A673 (cell line): Measurements from ENCODE around the gene COX6B2. TPM values are rescaled to one million over a fixed set of nuclear protein-coding genes. Genes with fewer than 3 reads are reported as not detected.

ENCODE experiments used
- BruUV-seq: library from RNA; stranded (reverse); fragments of 400-500 nt; replicated peaks from 2 replicates; lab custom pipeline; 2021; lab: Mats Ljungman, UMichigan
- CTCF ChIA-PET: fragments of 300-600 bp; sonication (Branson Sonifier 250); formaldehyde crosslinking; loops from one replicate; lab custom pipeline; 2022; ENCODE audit warnings: antibody characterized with exemption; lab: Charles Lee
- POLR2A ChIA-PET: fragments of 300-600 bp; sonication (Branson Sonifier 250); formaldehyde crosslinking; loops from one replicate; lab custom pipeline; 2022; ENCODE audit warnings: antibody characterized with exemption; ENCODE audit not compliant: low non-redundant PET; lab: Charles Lee
- DNase-seq: peaks from one replicate; pipeline ENCODE4 v3.0.0-alpha.2; 2015; ENCODE audit warnings: low spot score
- H3K27ac ChIP-seq: fragments of 200-600 bp; sonication (generic); 2 replicates; pipeline ENCODE4 v1.5.1; 2016; ENCODE audit warnings: mixed run types, low read depth, mild to moderate bottlenecking, mixed read lengths, antibody characterized with exemption, low read length; ENCODE audit not compliant: poor library complexity, severe bottlenecking
- H3K27me3 ChIP-seq: fragments of 200-600 bp; sonication (generic); replicated peaks from 2 replicates; pipeline ENCODE4 v1.6.1; 2017; ENCODE audit warnings: mixed run types, low read depth, mild to moderate bottlenecking, mixed read lengths, antibody characterized with exemption, low read length; ENCODE audit not compliant: insufficient read depth, poor library complexity
- H3K36me3 ChIP-seq: fragments of 200-600 bp; sonication (generic); 2 replicates; pipeline ENCODE4 v1.6.1; 2016; ENCODE audit warnings: mixed run types, mild to moderate bottlenecking, mixed read lengths, antibody characterized with exemption, low read length; ENCODE audit not compliant: insufficient read depth, poor library complexity, severe bottlenecking
- H3K4me1 ChIP-seq: fragments of 200-600 bp; sonication (generic); 2 replicates; pipeline ENCODE4 v1.6.1; 2017; ENCODE audit warnings: mixed run types, mild to moderate bottlenecking, mixed read lengths, antibody characterized with exemption, low read length; ENCODE audit not compliant: insufficient read depth, poor library complexity, severe bottlenecking
- H3K4me3 ChIP-seq: fragments of 200-600 bp; sonication (generic); 2 replicates; pipeline ENCODE4 v1.5.1; 2016; ENCODE audit warnings: low read depth, mixed run types, mild to moderate bottlenecking, mixed read lengths, low read length; ENCODE audit not compliant: poor library complexity, severe bottlenecking
- H3K9me3 ChIP-seq: fragments of 200-600 bp; sonication (generic); 2 replicates; pipeline ENCODE4 v1.6.1; 2016; ENCODE audit warnings: mixed run types, low read depth, mild to moderate bottlenecking, mixed read lengths, antibody characterized with exemption, low read length; ENCODE audit not compliant: poor library complexity, severe bottlenecking
- EZH2 ChIP-seq: fragments of 200-600 bp; sonication (generic); IDR thresholded peaks from 2 replicates; pipeline ENCODE4 v1.6.1; 2017; ENCODE audit warnings: borderline replicate concordance, low read depth, mild to moderate bottlenecking, mixed read lengths, antibody characterized with exemption, low read length; ENCODE audit not compliant: poor library complexity, severe bottlenecking
- intact Hi-C: fragments of 100-400 bp; cut with micrococcal nuclease; formaldehyde crosslinking; loops from one replicate; pipeline ENCODE4 v1.10.0; 2022; ENCODE audit not compliant: unreplicated experiment
- total RNA-seq: library from RNA; stranded (reverse); gene quantifications from 2 replicates; pipeline ENCODE4 v1.2.3, GENCODE V29; 2021
- TF ChIP-seq, protein P1 (sequence below): fragments of 300-800, 200-600 bp; sonication (generic); conservative IDR thresholded peaks from 2 replicates; pipeline ENCODE4 v1.5.1; 2017; ENCODE audit warnings: low read depth, mild to moderate bottlenecking, antibody characterized with exemption, low read length, moderate library complexity, mixed read lengths

Gene COX6B2
- total RNA-seq, 1 experiment from 2014 or later, result not detected

DNA sequence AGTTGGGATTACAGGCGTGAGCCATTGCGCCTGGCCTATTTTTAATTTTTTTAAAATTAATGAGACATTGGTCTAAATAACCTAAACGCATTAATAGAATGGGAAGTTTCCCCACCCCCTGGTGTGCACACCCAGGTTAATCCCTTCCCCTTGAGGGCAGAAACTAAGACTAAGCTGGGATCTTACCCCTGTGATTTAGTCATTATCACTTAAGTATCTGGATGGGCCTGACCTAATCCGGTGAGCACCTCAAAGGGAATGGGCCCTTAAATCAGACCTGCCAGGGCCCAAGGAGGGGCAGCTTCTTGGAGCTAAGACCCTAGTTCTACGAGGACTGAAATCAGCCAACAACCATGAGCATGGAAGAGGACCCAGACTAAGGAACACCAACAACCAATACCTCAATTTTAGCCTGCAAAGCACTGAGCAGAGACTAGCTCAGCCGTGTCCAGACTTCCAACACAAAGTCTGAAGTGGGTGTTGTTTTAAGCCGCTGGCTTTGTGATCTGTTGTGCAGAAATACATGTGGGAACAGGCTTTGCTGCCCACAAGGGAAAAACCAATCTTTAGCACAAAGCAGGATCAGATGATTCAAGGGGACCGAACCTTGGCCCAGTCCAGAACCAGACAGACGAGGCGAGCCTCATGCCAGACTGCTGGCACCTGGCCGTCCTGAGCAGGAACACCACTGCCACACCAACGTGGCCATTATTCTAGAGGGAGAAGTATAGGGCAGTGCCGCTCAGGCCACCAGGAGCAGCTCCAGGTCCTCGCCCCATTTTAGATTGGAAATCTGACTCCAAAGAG lies 46.0 kb upstream of the COX6B2 start:
- H3K4me1 ChIP-seq, result peaks cover 17% of the 10 kb centered on the region
- H3K4me3 ChIP-seq, result no peak overlapping the region
- no peaks in the 10 kb centered on the region for H3K27me3 ChIP-seq
- ChIA-PET CTCF (no interaction called here), POLR2A (no interaction called here)
- intact Hi-C loops, result no loop called here
- TF ChIP-seq, protein P1, sequence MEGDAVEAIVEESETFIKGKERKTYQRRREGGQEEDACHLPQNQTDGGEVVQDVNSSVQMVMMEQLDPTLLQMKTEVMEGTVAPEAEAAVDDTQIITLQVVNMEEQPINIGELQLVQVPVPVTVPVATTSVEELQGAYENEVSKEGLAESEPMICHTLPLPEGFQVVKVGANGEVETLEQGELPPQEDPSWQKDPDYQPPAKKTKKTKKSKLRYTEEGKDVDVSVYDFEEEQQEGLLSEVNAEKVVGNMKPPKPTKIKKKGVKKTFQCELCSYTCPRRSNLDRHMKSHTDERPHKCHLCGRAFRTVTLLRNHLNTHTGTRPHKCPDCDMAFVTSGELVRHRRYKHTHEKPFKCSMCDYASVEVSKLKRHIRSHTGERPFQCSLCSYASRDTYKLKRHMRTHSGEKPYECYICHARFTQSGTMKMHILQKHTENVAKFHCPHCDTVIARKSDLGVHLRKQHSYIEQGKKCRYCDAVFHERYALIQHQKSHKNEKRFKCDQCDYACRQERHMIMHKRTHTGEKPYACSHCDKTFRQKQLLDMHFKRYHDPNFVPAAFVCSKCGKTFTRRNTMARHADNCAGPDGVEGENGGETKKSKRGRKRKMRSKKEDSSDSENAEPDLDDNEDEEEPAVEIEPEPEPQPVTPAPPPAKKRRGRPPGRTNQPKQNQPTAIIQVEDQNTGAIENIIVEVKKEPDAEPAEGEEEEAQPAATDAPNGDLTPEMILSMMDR, result no peak
- no peak for TF ChIP-seq EZH2
- BruUV-seq, result no TSS peak
- H3K9me3 ChIP-seq, result no peaks in the 10 kb centered on the region
- DNase-seq, result no peak
- peaks cover 50% of the 10 kb centered on the region for H3K36me3 ChIP-seq
- H3K27ac ChIP-seq, result peak overlapping the region; percentile 16

GRCh38 chr19:55398200-55398925 lies 43.8 kb upstream of the COX6B2 start:
- CTCF ChIA-PET, result no interaction called here
- no TSS peak for BruUV-seq

More at GRCh38 chr19:55398200-55398925, 43.8 kb upstream of the COX6B2 start:
- no peak overlapping the region for H3K27ac ChIP-seq
- no peaks in the 10 kb centered on the region for H3K9me3 ChIP-seq
- no peaks in the 10 kb centered on the region for H3K27me3 ChIP-seq
- peaks cover 5% of the 10 kb centered on the region for H3K4me1 ChIP-seq
- DNase-seq, result no peak
- TF ChIP-seq EZH2, result no peak
- TF ChIP-seq, protein P1, result no peak
- H3K4me3 ChIP-seq, result no peak overlapping the region
- POLR2A ChIA-PET, result interaction anchor here (1.2 kb wide), 1 partner anchor 59 kb away, joined by 4 read pairs; the partner anchor contains the start of gene KMT5C
- H3K36me3 ChIP-seq, result peaks cover 31% of the 10 kb centered on the region
- intact Hi-C loops, result no loop called here
